Measurements from ENCODE around the gene PELI2.

- TF ChIP-seq CTCF (IDR thresholded peaks at IDR 0.05 in 2 of 3, conservative IDR thresholded peaks at IDR 0.05 in 1 of 3; ENCODE audit: borderline replicate concordance in 1 of 3, insufficient read depth in 1 of 3, low read depth in 2 of 3, low read length in 2 of 3) (no peak), ZFX (IDR thresholded peaks at IDR 0.05) (no peak), POLR2A (IDR thresholded peaks at IDR 0.05; ENCODE audit: borderline replicate concordance, extremely low read depth, insufficient read depth, insufficient read length) (no peak), EZH2 (IDR thresholded peaks at IDR 0.05) (no peak), ZNF274 (IDR thresholded peaks at IDR 0.05; ENCODE audit: low read depth, low read length) (no peak), POLR2AphosphoS5 (IDR thresholded peaks at IDR 0.05; ENCODE audit: low read depth, low read length) (no peak), EGR1 (IDR thresholded peaks at IDR 0.05; ENCODE audit: low read depth) (no peak), REST (IDR thresholded peaks at IDR 0.05; ENCODE audit: low read depth) (no peak), MAX (IDR thresholded peaks at IDR 0.05) (no peak), SP1 (IDR thresholded peaks at IDR 0.05; ENCODE audit: low read depth) (no peak), JUND (IDR thresholded peaks at IDR 0.05) (no peak), SIN3A (IDR thresholded peaks at IDR 0.05; ENCODE audit: low read depth) (no peak), RAD21 (IDR thresholded peaks at IDR 0.05; ENCODE audit: low read depth) (no peak)
These were observed 209.8 kb downstream of the PELI2 start for GRCh38 chr14:56328021-56328420.
